Activated CD8-positive, alpha-beta memory T cell treated with anti-CD3 and anti-CD28 coated beads for 24 hours (primary cell): ENCODE data around the gene PNPLA3.
"Not testable (repeated sequence)": the region's sequence is repeated elsewhere in the genome, so short reads cannot be mapped to it uniquely, and the experiment has no call there.

Experiments
- DNase-seq: peaks from one replicate; pipeline ENCODE4 v3.0.0-alpha.2; 2020

PNPLA3 gene

GRCh38 chr22:43889860-43890253, 33.7 kb upstream of the PNPLA3 start:
- DNase-seq: no peak

GRCh38 chr22:43890901-43891331, 32.7 kb upstream of the PNPLA3 start:
- no peak for DNase-seq

GRCh38 chr22:43891360-43892182, 32.0 kb upstream of the PNPLA3 start, which contains the start of gene PNPLA5:
Gene PNPLA5, minus strand, starts transcription at chr22:43892013. Its CDS starts 133 bp downstream, at chr22:43891880.
- peak; percentile 62 for DNase-seq

- DNase-seq: no peak
Measured at GRCh38 chr22:43892183-43892894, 31.3 kb upstream of the PNPLA3 start.

GRCh38 chr22:43893266-43893665, 30.3 kb upstream of the PNPLA3 start:
- DNase-seq: no peak

GRCh38 chr22:43894122-43894521, 29.5 kb upstream of the PNPLA3 start:
- DNase-seq: no peak

- DNase-seq: no peak
Measured at GRCh38 chr22:43895986-43896645, 27.5 kb upstream of the PNPLA3 start.

- no peak for DNase-seq
Measured at GRCh38 chr22:43897751-43898261, 25.8 kb upstream of the PNPLA3 start.

- DNase-seq: no peak
Measured at GRCh38 chr22:43900206-43900605, 23.4 kb upstream of the PNPLA3 start.

GRCh38 chr22:43901976-43902643, 21.5 kb upstream of the PNPLA3 start:
- no peak for DNase-seq

- DNase-seq: not testable (repeated sequence)
Measured at GRCh38 chr22:43903033-43903432, 20.6 kb upstream of the PNPLA3 start.

GRCh38 chr22:43904412-43904811, 19.2 kb upstream of the PNPLA3 start:
- DNase-seq: not testable (repeated sequence)

- DNase-seq: no peak
Measured at GRCh38 chr22:43905681-43906080, 17.9 kb upstream of the PNPLA3 start.

GRCh38 chr22:43909708-43910107, 13.9 kb upstream of the PNPLA3 start:
- no peak for DNase-seq

GRCh38 chr22:43910178-43910695, 13.4 kb upstream of the PNPLA3 start:
- no peak for DNase-seq

- no peak for DNase-seq
Measured at GRCh38 chr22:43911351-43911750, 12.3 kb upstream of the PNPLA3 start.

GRCh38 chr22:43917521-43917920, 6.1 kb upstream of the PNPLA3 start:
- DNase-seq: no peak

- no peak for DNase-seq
Measured at GRCh38 chr22:43919106-43919973, 4.3 kb upstream of the PNPLA3 start.

GRCh38 chr22:43921370-43921769, 2.2 kb upstream of the PNPLA3 start:
- DNase-seq: no peak

GRCh38 chr22:43922123-43922522, 1.5 kb upstream of the PNPLA3 start:
- no peak for DNase-seq

GRCh38 chr22:43923191-43923590, 414 bp upstream of the PNPLA3 start:
- DNase-seq: peak; percentile 60
